ENCODE results near the gene SNCAIP.
"Not testable (repeated sequence)": the region's sequence is repeated elsewhere in the genome, so short reads cannot be mapped to it uniquely, and the experiment has no call there.

Gene SNCAIP

GRCh38 chr5:122358372-122358979 is 46.4 kb downstream of the SNCAIP start:
- DNase-seq (ENCODE audit: low read depth) = no peak

GRCh38 chr5:122362361-122362760 is 50.3 kb downstream of the SNCAIP start:
- DNase-seq (ENCODE audit: low read depth) = no peak

GRCh38 chr5:122363623-122364022 is 51.6 kb downstream of the SNCAIP start:
- DNase-seq (ENCODE audit: low read depth) = no peak

- no peak for DNase-seq (ENCODE audit: low read depth)
Measured at GRCh38 chr5:122366501-122366900, 54.5 kb downstream of the SNCAIP start.

GRCh38 chr5:122367456-122367855 is 55.4 kb downstream of the SNCAIP start:
- DNase-seq (ENCODE audit: low read depth) = no peak

- DNase-seq (ENCODE audit: low read depth) = no peak
Measured at GRCh38 chr5:122368510-122369251, 56.6 kb downstream of the SNCAIP start.

- DNase-seq (ENCODE audit: low read depth) = no peak
Measured at GRCh38 chr5:122369253-122369815, 57.3 kb downstream of the SNCAIP start.

GRCh38 chr5:122371511-122372151 is 59.6 kb downstream of the SNCAIP start:
- DNase-seq (ENCODE audit: low read depth) = no peak

GRCh38 chr5:122374110-122374509 is 62.1 kb downstream of the SNCAIP start:
- DNase-seq (ENCODE audit: low read depth) = no peak

GRCh38 chr5:122375801-122376200 is 63.8 kb downstream of the SNCAIP start:
- no peak for DNase-seq (ENCODE audit: low read depth)

GRCh38 chr5:122376250-122376649 is 64.2 kb downstream of the SNCAIP start:
- no peak for DNase-seq (ENCODE audit: low read depth)

- no peak for DNase-seq (ENCODE audit: low read depth)
Measured at GRCh38 chr5:122377026-122377425, 65.0 kb downstream of the SNCAIP start.

GRCh38 chr5:122382938-122383337 is 70.9 kb downstream of the SNCAIP start:
- DNase-seq (ENCODE audit: low read depth) = not testable (repeated sequence)

- no peak for DNase-seq (ENCODE audit: low read depth)
Measured at GRCh38 chr5:122384739-122385235, 72.8 kb downstream of the SNCAIP start.

- no peak for DNase-seq (ENCODE audit: low read depth)
Measured at GRCh38 chr5:122385286-122385685, 73.2 kb downstream of the SNCAIP start.

GRCh38 chr5:122385808-122386207 is 73.8 kb downstream of the SNCAIP start:
- no peak for DNase-seq (ENCODE audit: low read depth)

GRCh38 chr5:122390154-122390553 is 78.1 kb downstream of the SNCAIP start:
- DNase-seq (ENCODE audit: low read depth) = no peak

- DNase-seq (ENCODE audit: low read depth) = no peak
Measured at GRCh38 chr5:122390694-122391093, 78.7 kb downstream of the SNCAIP start.

- no peak for DNase-seq (ENCODE audit: low read depth)
Measured at GRCh38 chr5:122391621-122392020, 79.6 kb downstream of the SNCAIP start.

GRCh38 chr5:122392224-122392623 is 80.2 kb downstream of the SNCAIP start:
- DNase-seq (ENCODE audit: low read depth) = no peak

- no peak for DNase-seq (ENCODE audit: low read depth)
Measured at GRCh38 chr5:122392824-122393223, 80.8 kb downstream of the SNCAIP start.

- DNase-seq (ENCODE audit: low read depth) = no peak
Measured at GRCh38 chr5:122394284-122394930, 82.4 kb downstream of the SNCAIP start.

Measured in activated T-cell treated with anti-CD3 and anti-CD28 coated beads for 48 hours (primary cell).